GM10248 (cell line): ENCODE data around the gene CACNA2D1.

ENCODE experiments used
- CTCF ChIA-PET: fragments of 300-600 bp; sonication (Branson Sonifier 250); formaldehyde crosslinking; extraction: SDS; loops from one replicate; lab custom pipeline; 2021; ENCODE audit warnings: antibody characterized with exemption; lab: Yijun Ruan, JAX
- POLR2A ChIA-PET: fragments of 350-650 bp; sonication (Branson Sonifier 250); formaldehyde crosslinking; extraction: SDS; loops from one replicate; lab custom pipeline; 2020; ENCODE audit warnings: antibody characterized with exemption; lab: Yijun Ruan, JAX
- DNase-seq: peaks from one replicate; pipeline ENCODE4 v3.0.0; 2012; ENCODE audit errors: extremely low spot score
- CTCF ChIP-seq: IDR thresholded peaks from 2 replicates; pipeline ENCODE4 v1.5.1; 2012; ENCODE audit warnings: mild to moderate bottlenecking, low read depth; ENCODE audit errors: extremely low read depth, missing control alignments, control extremely low read depth

The CACNA2D1 gene

GRCh38 chr7:82428186-82428961 is 15.2 kb downstream of the CACNA2D1 start:
- DNase-seq = no peak
- CTCF ChIA-PET = no interaction called here
- TF ChIP-seq CTCF = no peak
- POLR2A ChIA-PET = no interaction called here

- ChIA-PET CTCF (interaction anchor here (0.6 to 1.3 kb wide), 3 partner anchors 9 to 33 kb away, joined by 3 read pairs; no protein-coding TSS in a partner anchor), POLR2A (no interaction called here)
- DNase-seq = no peak
- TF ChIP-seq CTCF = no peak
These were observed 20.1 kb downstream of the CACNA2D1 start for GRCh38 chr7:82423446-82423845.

- TF ChIP-seq CTCF = no peak
- CTCF ChIA-PET = no interaction called here
- POLR2A ChIA-PET = no interaction called here
- DNase-seq = no peak
These were observed 24.4 kb downstream of the CACNA2D1 start for GRCh38 chr7:82419200-82419599.

- DNase-seq = no peak
- TF ChIP-seq CTCF = no peak
- POLR2A ChIA-PET = no interaction called here
- CTCF ChIA-PET = no interaction called here
These were observed 25.7 kb downstream of the CACNA2D1 start for GRCh38 chr7:82417898-82418297.

GRCh38 chr7:82416402-82416801 is 27.2 kb downstream of the CACNA2D1 start:
- ChIA-PET POLR2A (no interaction called here), CTCF (interaction anchor here (0.6 kb wide), 1 partner anchor 9 kb away, joined by 3 read pairs; no protein-coding TSS in a partner anchor)
- no peak for TF ChIP-seq CTCF
- DNase-seq = no peak

- ChIA-PET CTCF (interaction anchor here (0.9 kb wide), 1 partner anchor 9 kb away, joined by 3 read pairs; no protein-coding TSS in a partner anchor), POLR2A (no interaction called here)
- TF ChIP-seq CTCF = no peak
- DNase-seq = no peak
These were observed 29.2 kb downstream of the CACNA2D1 start for GRCh38 chr7:82414389-82414788.
